HG03060 (cell line): ENCODE data around the gene CLN5.
"Not testable (repeated sequence)": the region's sequence is repeated elsewhere in the genome, so short reads cannot be mapped to it uniquely, and the experiment has no call there.

Experiments used
- ATAC-seq: cut with Tn5 transposase; IDR thresholded peaks from one replicate; pipeline ENCODE4 v1.9.1; 2021; ENCODE audit warnings: low read depth, moderate number of reproducible peaks; ENCODE audit not compliant: unreplicated experiment

Gene CLN5

GRCh38 chr13:76991796-76992547 is at the start of gene CLN5:
Gene CLN5 (plus strand): TSS chr13:76992081. CDS start chr13:76992099, 18 bp downstream.
- peak; percentile 86 for ATAC-seq

- ATAC-seq: no peak
Measured at GRCh38 chr13:76942363-76942762, 49.5 kb upstream of the CLN5 start.

GRCh38 chr13:76943646-76944045 is 48.2 kb upstream of the CLN5 start:
- no peak for ATAC-seq

GRCh38 chr13:76944456-76944855 is 47.4 kb upstream of the CLN5 start:
- ATAC-seq: no peak

GRCh38 chr13:76948149-76948548 is 43.7 kb upstream of the CLN5 start, which contains the start of gene ACOD1:
Gene ACOD1 (plus strand): TSS chr13:76948511. CDS start chr13:76948559, 48 bp downstream.
- ATAC-seq: no peak

GRCh38 chr13:76950101-76950500 is 41.8 kb upstream of the CLN5 start:
- no peak for ATAC-seq

- no peak for ATAC-seq
Measured at GRCh38 chr13:76953968-76954367, 37.9 kb upstream of the CLN5 start.

- no peak for ATAC-seq
Measured at GRCh38 chr13:76954538-76954937, 37.3 kb upstream of the CLN5 start.

GRCh38 chr13:76955193-76955592 is 36.7 kb upstream of the CLN5 start:
- no peak for ATAC-seq

GRCh38 chr13:76955661-76956060 is 36.2 kb upstream of the CLN5 start:
- no peak for ATAC-seq

GRCh38 chr13:76958841-76959432 is 32.9 kb upstream of the CLN5 start:
- no peak for ATAC-seq

GRCh38 chr13:76959734-76960133 is 32.1 kb upstream of the CLN5 start:
- ATAC-seq: not testable (repeated sequence)

GRCh38 chr13:76965759-76966421 is 26.0 kb upstream of the CLN5 start:
- ATAC-seq: no peak

- no peak for ATAC-seq
Measured at GRCh38 chr13:76967031-76967430, 24.9 kb upstream of the CLN5 start.

GRCh38 chr13:76968041-76968440 is 23.8 kb upstream of the CLN5 start:
- no peak for ATAC-seq

GRCh38 chr13:76969488-76970365 is 22.2 kb upstream of the CLN5 start:
- ATAC-seq: no peak

- peak; percentile 74 for ATAC-seq
Measured at GRCh38 chr13:76971215-76971614, 20.7 kb upstream of the CLN5 start.

- no peak for ATAC-seq
Measured at GRCh38 chr13:76971851-76972829, 19.7 kb upstream of the CLN5 start.

- ATAC-seq: no peak
Measured at GRCh38 chr13:76973920-76974617, 17.8 kb upstream of the CLN5 start.
